Mesendoderm (in vitro differentiated cells): ENCODE results near the gene ALOX15.
A peak's percentile ranks its signal among the peaks of the same experiment; 100 is the strongest.

Experiments used
- DNase-seq: peaks from one replicate; pipeline ENCODE4 v3.0.0; 2013
- H2AK5ac ChIP-seq: 2 replicates; pipeline ENCODE4 v1.6.1; 2013; ENCODE audit warnings: low read length, inconsistent platforms
- H2BK120ac ChIP-seq: 2 replicates; pipeline ENCODE4 v1.6.1; 2013; ENCODE audit warnings: low read depth, mild to moderate bottlenecking, low read length, moderate library complexity, mixed read lengths
- H2BK15ac ChIP-seq: replicated peaks from 2 replicates; pipeline ENCODE4 v1.6.1; 2013; ENCODE audit warnings: low read depth, mild to moderate bottlenecking, moderate library complexity
- H2BK5ac ChIP-seq: 2 replicates; pipeline ENCODE4 v1.6.1; 2013; ENCODE audit warnings: low read length, inconsistent platforms
- H3K18ac ChIP-seq: 2 replicates; pipeline ENCODE4 v1.6.1; 2013; ENCODE audit warnings: mild to moderate bottlenecking, low read length, mixed read lengths
- H3K23ac ChIP-seq: one replicate; pipeline ENCODE4 v1.6.1; 2013; ENCODE audit warnings: low read length
- H3K27ac ChIP-seq: 2 replicates; pipeline ENCODE4 v1.5.1; 2013; ENCODE audit warnings: low read depth, mild to moderate bottlenecking, inconsistent platforms, low read length, moderate library complexity
- H3K27me3 ChIP-seq: 2 replicates; pipeline ENCODE4 v1.6.1; 2013; ENCODE audit warnings: low read length, control low read depth, mild to moderate bottlenecking, inconsistent platforms; ENCODE audit not compliant: insufficient read depth, poor library complexity
- H3K36me3 ChIP-seq: 2 replicates; pipeline ENCODE4 v1.6.1; 2013; ENCODE audit warnings: low read length, inconsistent platforms; ENCODE audit not compliant: control insufficient read depth, insufficient read depth
- H3K4ac ChIP-seq: one replicate; pipeline ENCODE4 v1.6.1; 2013; ENCODE audit warnings: low read depth, mild to moderate bottlenecking, low read length, moderate library complexity
- H3K4me1 ChIP-seq: 2 replicates; pipeline ENCODE4 v1.6.1; 2013; ENCODE audit warnings: low read depth, low read length, inconsistent platforms; ENCODE audit not compliant: control insufficient read depth
- H3K4me2 ChIP-seq: 2 replicates; pipeline ENCODE4 v1.6.1; 2013; ENCODE audit warnings: low read length
- H3K4me3 ChIP-seq: 2 replicates; pipeline ENCODE4 v1.5.1; 2013; ENCODE audit warnings: mild to moderate bottlenecking, low read length
- H3K56ac ChIP-seq: one replicate; pipeline ENCODE4 v1.6.1; 2013; ENCODE audit warnings: low read length
- H3K79me1 ChIP-seq: 2 replicates; pipeline ENCODE4 v1.6.1; 2013; ENCODE audit warnings: low read length, inconsistent platforms
- H3K79me2 ChIP-seq: 2 replicates; pipeline ENCODE4 v1.6.1; 2013; ENCODE audit warnings: mild to moderate bottlenecking, low read length; ENCODE audit not compliant: control insufficient read depth, insufficient read depth
- H3K9ac ChIP-seq: 2 replicates; pipeline ENCODE4 v1.6.1; 2013; ENCODE audit warnings: low read length, inconsistent platforms
- H4K5ac ChIP-seq: one replicate; pipeline ENCODE4 v1.6.1; 2013; ENCODE audit warnings: low read length
- H4K8ac ChIP-seq: one replicate; pipeline ENCODE4 v1.6.1; 2013; ENCODE audit warnings: low read depth, mild to moderate bottlenecking, control low read depth, low read length, moderate library complexity
- WGBS: extraction: QIAGEN DNeasy Blood & Tissue Kit; methylation state at CpG from one replicate; pipeline ENCODE4 v1.1.7; 2013; ENCODE audit warnings: low lambda C conversion rate, missing lambda C conversion rate; ENCODE audit not compliant: insufficient coverage; ENCODE audit errors: extremely low coverage; 5-methylcytosine and 5-hydroxymethylcytosine counted together

Gene ALOX15

GRCh38 chr17:4610656-4611055, 30.8 kb downstream of the ALOX15 start:
- Histone ChIP-seq H3K4me3 (no peak overlapping the region), H3K36me3 (no peaks in the 10 kb centered on the region), H4K8ac (no peak overlapping the region), H2BK5ac (no peak overlapping the region), H2BK120ac (no peak overlapping the region), H2AK5ac (no peak overlapping the region), H3K56ac (no peak overlapping the region), H3K4ac (no peak overlapping the region), H3K23ac (no peak overlapping the region), H2BK15ac (no peak overlapping the region), H4K5ac (no peak overlapping the region), H3K27me3 (no peaks in the 10 kb centered on the region), H3K79me1 (no peaks in the 10 kb centered on the region), H3K4me1 (no peaks in the 10 kb centered on the region), H3K79me2 (no peaks in the 10 kb centered on the region), H3K9ac (no peak overlapping the region), H3K27ac (no peak overlapping the region), H3K18ac (no peak overlapping the region), H3K4me2 (no peak overlapping the region)
- no peak for DNase-seq
- no CpG with 5 or more reads among the region's 6 CpGs for WGBS

GRCh38 chr17:4610162-4610561, 31.3 kb downstream of the ALOX15 start:
- no peak overlapping the region for H2AK5ac ChIP-seq
- no peak overlapping the region for H3K4me3 ChIP-seq
- DNase-seq: no peak
- H3K56ac ChIP-seq: no peak overlapping the region
- H3K4ac ChIP-seq: no peak overlapping the region
- no peak overlapping the region for H3K23ac ChIP-seq
- H3K27ac ChIP-seq: no peak overlapping the region
- H4K8ac ChIP-seq: no peak overlapping the region
- no peak overlapping the region for H3K9ac ChIP-seq
- no peak overlapping the region for H3K4me2 ChIP-seq
- H3K79me1 ChIP-seq: no peaks in the 10 kb centered on the region
- no peaks in the 10 kb centered on the region for H3K27me3 ChIP-seq
- H3K79me2 ChIP-seq: no peaks in the 10 kb centered on the region
- H3K36me3 ChIP-seq: no peaks in the 10 kb centered on the region
- no peak overlapping the region for H2BK120ac ChIP-seq
- no peaks in the 10 kb centered on the region for H3K4me1 ChIP-seq
- H4K5ac ChIP-seq: no peak overlapping the region
- no CpG with 5 or more reads among the region's 5 CpGs for WGBS
- no peak overlapping the region for H3K18ac ChIP-seq
- no peak overlapping the region for H2BK15ac ChIP-seq
- H2BK5ac ChIP-seq: no peak overlapping the region

- Histone ChIP-seq H3K36me3 (no peaks in the 10 kb centered on the region), H4K8ac (no peak overlapping the region), H2AK5ac (no peak overlapping the region), H3K27me3 (no peaks in the 10 kb centered on the region), H3K23ac (no peak overlapping the region), H3K4me1 (no peaks in the 10 kb centered on the region), H2BK5ac (no peak overlapping the region), H3K27ac (no peak overlapping the region), H3K9ac (no peak overlapping the region), H3K4me3 (no peak overlapping the region), H4K5ac (no peak overlapping the region), H3K56ac (no peak overlapping the region), H2BK120ac (no peak overlapping the region), H3K79me2 (no peaks in the 10 kb centered on the region), H3K4ac (no peak overlapping the region), H3K18ac (no peak overlapping the region), H3K79me1 (no peaks in the 10 kb centered on the region), H3K4me2 (no peak overlapping the region), H2BK15ac (no peak overlapping the region)
- WGBS: no CpG with 5 or more reads among the region's 7 CpGs
- no peak for DNase-seq
Observed at GRCh38 chr17:4609761-4610160, 31.7 kb downstream of the ALOX15 start.

- no peaks in the 10 kb centered on the region for H3K79me1 ChIP-seq
- H3K27ac ChIP-seq: no peak overlapping the region
- H3K56ac ChIP-seq: peak overlapping the region; percentile 15
- no peak overlapping the region for H3K4me2 ChIP-seq
- no peaks in the 10 kb centered on the region for H3K79me2 ChIP-seq
- no peak overlapping the region for H2BK120ac ChIP-seq
- no peak overlapping the region for H3K18ac ChIP-seq
- no peak overlapping the region for H2BK5ac ChIP-seq
- H3K23ac ChIP-seq: no peak overlapping the region
- H3K36me3 ChIP-seq: no peaks in the 10 kb centered on the region
- no peaks in the 10 kb centered on the region for H3K27me3 ChIP-seq
- no peak overlapping the region for H4K5ac ChIP-seq
- no peak overlapping the region for H3K4ac ChIP-seq
- H3K9ac ChIP-seq: no peak overlapping the region
- H3K4me3 ChIP-seq: no peak overlapping the region
- no CpG with 5 or more reads among the region's 9 CpGs for WGBS
- H3K4me1 ChIP-seq: no peaks in the 10 kb centered on the region
- H2AK5ac ChIP-seq: no peak overlapping the region
- no peak overlapping the region for H4K8ac ChIP-seq
- no peak overlapping the region for H2BK15ac ChIP-seq
- no peak for DNase-seq
Observed at GRCh38 chr17:4607773-4608187, 33.7 kb downstream of the ALOX15 start.

GRCh38 chr17:4607261-4607741, 34.2 kb downstream of the ALOX15 start:
- H3K27ac ChIP-seq: no peak overlapping the region

GRCh38 chr17:4605826-4606225, 35.7 kb downstream of the ALOX15 start:
- H3K79me2 ChIP-seq: no peaks in the 10 kb centered on the region
- WGBS: no CpG with 5 or more reads among the region's 12 CpGs

More at GRCh38 chr17:4607261-4607741, 34.2 kb downstream of the ALOX15 start:
- H2BK5ac ChIP-seq: no peak overlapping the region
- H2AK5ac ChIP-seq: no peak overlapping the region
- no peak overlapping the region for H3K18ac ChIP-seq
- no peaks in the 10 kb centered on the region for H3K79me2 ChIP-seq
- no peaks in the 10 kb centered on the region for H3K36me3 ChIP-seq
- H3K23ac ChIP-seq: no peak overlapping the region
- no peak overlapping the region for H3K4me2 ChIP-seq
- H3K4me1 ChIP-seq: no peaks in the 10 kb centered on the region
- no peak overlapping the region for H2BK15ac ChIP-seq
- H4K5ac ChIP-seq: no peak overlapping the region
- DNase-seq: no peak
- no peaks in the 10 kb centered on the region for H3K27me3 ChIP-seq
- H3K4ac ChIP-seq: no peak overlapping the region
- H3K79me1 ChIP-seq: no peaks in the 10 kb centered on the region
- WGBS: no CpG with 5 or more reads among the region's 25 CpGs
- H3K4me3 ChIP-seq: no peak overlapping the region
- H4K8ac ChIP-seq: no peak overlapping the region
- H3K9ac ChIP-seq: no peak overlapping the region
- H2BK120ac ChIP-seq: no peak overlapping the region
- no peak overlapping the region for H3K56ac ChIP-seq

More at GRCh38 chr17:4605826-4606225, 35.7 kb downstream of the ALOX15 start:
- H3K9ac ChIP-seq: no peak overlapping the region
- H3K23ac ChIP-seq: no peak overlapping the region
- no peaks in the 10 kb centered on the region for H3K79me1 ChIP-seq
- no peak overlapping the region for H3K4me3 ChIP-seq
- H3K18ac ChIP-seq: no peak overlapping the region
- DNase-seq: no peak
- no peaks in the 10 kb centered on the region for H3K4me1 ChIP-seq
- H4K5ac ChIP-seq: no peak overlapping the region
- H3K36me3 ChIP-seq: no peaks in the 10 kb centered on the region
- no peak overlapping the region for H3K4ac ChIP-seq
- no peak overlapping the region for H4K8ac ChIP-seq
- H2AK5ac ChIP-seq: no peak overlapping the region
- no peak overlapping the region for H2BK120ac ChIP-seq
- H2BK15ac ChIP-seq: no peak overlapping the region
- no peak overlapping the region for H3K27ac ChIP-seq
- no peak overlapping the region for H3K56ac ChIP-seq
- no peaks in the 10 kb centered on the region for H3K27me3 ChIP-seq
- H3K4me2 ChIP-seq: no peak overlapping the region
- H2BK5ac ChIP-seq: no peak overlapping the region
